ENCODE results near the gene ABCA9. TPM values are rescaled to one million over a fixed set of nuclear protein-coding genes. Genes with fewer than 3 reads are reported as not detected.
"Not testable (repeated sequence)": the region's sequence is repeated elsewhere in the genome, so short reads cannot be mapped to it uniquely, and the experiment has no call there.

The ABCA9 gene
- total RNA-seq, 1 donor from 2014 or later: 0.14 TPM

- Mint-ChIP-seq H3K4me1 (ENCODE audit: low read depth) (peaks cover 20% of the 10 kb centered on the region), H3K27ac (peak overlapping the region; percentile 54), H3K9me3 (ENCODE audit: low read depth) (peaks cover 14% of the 10 kb centered on the region)
- H3K4me3 Mint-ChIP-seq (ENCODE audit: low read depth); DNase-seq (ENCODE audit: low spot score, unreplicated experiment); H3K36me3 Mint-ChIP-seq (ENCODE audit: insufficient read depth); H3K27me3 Mint-ChIP-seq: not testable (repeated sequence)
Observed at GRCh38 chr17:69070378-69071232, 9.9 kb upstream of the ABCA9 start.

- Mint-ChIP-seq H3K9me3 (ENCODE audit: low read depth) (peaks cover 7% of the 10 kb centered on the region), H3K36me3 (ENCODE audit: insufficient read depth) (no peaks in the 10 kb centered on the region), H3K27me3 (no peaks in the 10 kb centered on the region), H3K27ac (no peak overlapping the region), H3K4me1 (ENCODE audit: low read depth) (peaks cover 20% of the 10 kb centered on the region), H3K4me3 (ENCODE audit: low read depth) (no peak overlapping the region)
- TF ChIP-seq CTCF (IDR thresholded peaks at IDR 0.05; ENCODE audit: unreplicated experiment): no peak
- DNase-seq (ENCODE audit: low spot score, unreplicated experiment): no peak
Observed at GRCh38 chr17:69069226-69069750, 8.6 kb upstream of the ABCA9 start.

- Mint-ChIP-seq H3K4me3 (ENCODE audit: low read depth) (no peak overlapping the region), H3K9me3 (ENCODE audit: low read depth) (no peaks in the 10 kb centered on the region), H3K27ac (peak overlapping the region; percentile 70), H3K4me1 (ENCODE audit: low read depth) (peaks cover 17% of the 10 kb centered on the region), H3K27me3 (no peaks in the 10 kb centered on the region), H3K36me3 (ENCODE audit: insufficient read depth) (no peaks in the 10 kb centered on the region)
- TF ChIP-seq CTCF (IDR thresholded peaks at IDR 0.05; ENCODE audit: unreplicated experiment): no peak
- no peak for DNase-seq (ENCODE audit: low spot score, unreplicated experiment)
Observed at GRCh38 chr17:69067274-69068047, 6.7 kb upstream of the ABCA9 start.

GRCh38 chr17:69066482-69066881 lies 5.8 kb upstream of the ABCA9 start:
- no peak for TF ChIP-seq CTCF (IDR thresholded peaks at IDR 0.05; ENCODE audit: unreplicated experiment)
- no peaks in the 10 kb centered on the region for H3K27me3 Mint-ChIP-seq
- peaks cover 17% of the 10 kb centered on the region for H3K4me1 Mint-ChIP-seq (ENCODE audit: low read depth)
- H3K27ac Mint-ChIP-seq: no peak overlapping the region
- no peaks in the 10 kb centered on the region for H3K9me3 Mint-ChIP-seq (ENCODE audit: low read depth)
- no peak for DNase-seq (ENCODE audit: low spot score, unreplicated experiment)
- no peaks in the 10 kb centered on the region for H3K36me3 Mint-ChIP-seq (ENCODE audit: insufficient read depth)
- H3K4me3 Mint-ChIP-seq (ENCODE audit: low read depth): no peak overlapping the region

- no peaks in the 10 kb centered on the region for H3K36me3 Mint-ChIP-seq (ENCODE audit: insufficient read depth)
- no peaks in the 10 kb centered on the region for H3K27me3 Mint-ChIP-seq
- no peaks in the 10 kb centered on the region for H3K9me3 Mint-ChIP-seq (ENCODE audit: low read depth)
- peaks cover 12% of the 10 kb centered on the region for H3K4me1 Mint-ChIP-seq (ENCODE audit: low read depth)
- no peak overlapping the region for H3K27ac Mint-ChIP-seq
- no peak overlapping the region for H3K4me3 Mint-ChIP-seq (ENCODE audit: low read depth)
- DNase-seq (ENCODE audit: low spot score, unreplicated experiment): no peak
- no peak for TF ChIP-seq CTCF (IDR thresholded peaks at IDR 0.05; ENCODE audit: unreplicated experiment)
Observed at GRCh38 chr17:69065113-69065512, 4.4 kb upstream of the ABCA9 start.
